ENCODE measurements around the gene FLOT1.

The FLOT1 gene

GRCh38 chr6:30678964-30679726 is 63.3 kb downstream of the FLOT1 start:
- TF ChIP-seq L3MBTL2 (conservative IDR thresholded peaks at IDR 0.05) (no peak), FOXK2 (IDR thresholded peaks at IDR 0.05) (no peak), ELF4 (IDR thresholded peaks at IDR 0.05) (no peak), TARDBP (IDR thresholded peaks at IDR 0.05) (no peak), ZNF384 (IDR thresholded peaks at IDR 0.05) (no peak), BHLHE40 (IDR thresholded peaks at IDR 0.05; ENCODE audit: borderline replicate concordance) (no peak), SP1 (IDR thresholded peaks at IDR 0.05) (no peak), ARNT (IDR thresholded peaks at IDR 0.05) (no peak), FOXA1 (IDR thresholded peaks at IDR 0.05) (no peak), PKNOX1 (IDR thresholded peaks at IDR 0.05) (no peak), NFRKB (IDR thresholded peaks at IDR 0.05) (no peak), CTBP1 (IDR thresholded peaks at IDR 0.05; ENCODE audit: borderline replicate concordance) (no peak), LEF1 (IDR thresholded peaks at IDR 0.05; ENCODE audit: borderline replicate concordance) (no peak), SUZ12 (IDR thresholded peaks at IDR 0.05) (no peak), HDGF (IDR thresholded peaks at IDR 0.05; ENCODE audit: borderline replicate concordance) (no peak), FOXM1 (IDR thresholded peaks at IDR 0.05; ENCODE audit: borderline replicate concordance) (no peak)
- POLR2A ChIA-PET, result interaction anchor here (0.9 to 2.7 kb wide), 10 partner anchors 8 to 65 kb away, joined by 3 to 25 read pairs (median 4); partner anchors contain the start of genes MDC1, NRM and TUBB
- DNase-seq (ENCODE audit: extremely low spot score), result peak; percentile 85
- CTCF ChIA-PET, result interaction anchor here (0.6 to 5.5 kb wide), 19 partner anchors 9 to 391 kb away, joined by 3 to 88 read pairs (median 4); partner anchors contain the start of genes MDC1, MRPS18B and TUBB

Measured in HEK293T (cell line).